Measurements from ENCODE around the gene GPR87. TPM values are rescaled to one million over a fixed set of nuclear protein-coding genes. Genes with fewer than 3 reads are reported as not detected.

The GPR87 gene
- total RNA-seq, 1 experiment from 2014 or later: not detected

- POLR2A ChIA-PET (ENCODE audit: low non-redundant PET): no interaction called here
- no peak for DNase-seq (ENCODE audit: low spot score)
- H3K27ac ChIP-seq (ENCODE audit: low read depth, low read length, poor library complexity, severe bottlenecking): no peak overlapping the region
- H3K4me1 ChIP-seq (ENCODE audit: insufficient read depth, low read length, poor library complexity, severe bottlenecking): peaks cover 17% of the 10 kb centered on the region
- no TSS peak for BruUV-seq (replicated peaks)
- no peaks in the 10 kb centered on the region for H3K9me3 ChIP-seq (ENCODE audit: low read depth, low read length, poor library complexity, severe bottlenecking)
- intact Hi-C loops (cut with micrococcal nuclease; ENCODE audit: unreplicated experiment): no loop called here
- H3K27me3 ChIP-seq (replicated peaks; ENCODE audit: insufficient read depth, low read depth, low read length, poor library complexity): no peaks in the 10 kb centered on the region
- TF ChIP-seq CTCF (conservative IDR thresholded peaks at IDR 0.05; ENCODE audit: low read depth, low read length): no peak
- TF ChIP-seq EZH2 (IDR thresholded peaks at IDR 0.05; ENCODE audit: borderline replicate concordance, low read depth, low read length, poor library complexity, severe bottlenecking): no peak
- no peaks in the 10 kb centered on the region for H3K36me3 ChIP-seq (ENCODE audit: insufficient read depth, low read length, poor library complexity, severe bottlenecking)
- CTCF ChIA-PET: no interaction called here
- H3K4me3 ChIP-seq (ENCODE audit: low read depth, low read length, poor library complexity, severe bottlenecking): no peak overlapping the region
These were observed 52.0 kb downstream of the GPR87 start for GRCh38 chr3:151264605-151265004.

GRCh38 chr3:151262871-151263525, 53.6 kb downstream of the GPR87 start:
- H3K4me3 ChIP-seq (ENCODE audit: low read depth, low read length, poor library complexity, severe bottlenecking): no peak overlapping the region
- no peak overlapping the region for H3K27ac ChIP-seq (ENCODE audit: low read depth, low read length, poor library complexity, severe bottlenecking)
- no peaks in the 10 kb centered on the region for H3K9me3 ChIP-seq (ENCODE audit: low read depth, low read length, poor library complexity, severe bottlenecking)
- CTCF ChIA-PET: no interaction called here
- H3K36me3 ChIP-seq (ENCODE audit: insufficient read depth, low read length, poor library complexity, severe bottlenecking): no peaks in the 10 kb centered on the region
- POLR2A ChIA-PET (ENCODE audit: low non-redundant PET): no interaction called here
- intact Hi-C loops (cut with micrococcal nuclease; ENCODE audit: unreplicated experiment): no loop called here
- no peak for DNase-seq (ENCODE audit: low spot score)
- H3K4me1 ChIP-seq (ENCODE audit: insufficient read depth, low read length, poor library complexity, severe bottlenecking): peaks cover 12% of the 10 kb centered on the region
- no peaks in the 10 kb centered on the region for H3K27me3 ChIP-seq (replicated peaks; ENCODE audit: insufficient read depth, low read depth, low read length, poor library complexity)
- no peak for TF ChIP-seq EZH2 (IDR thresholded peaks at IDR 0.05; ENCODE audit: borderline replicate concordance, low read depth, low read length, poor library complexity, severe bottlenecking)
- no peak for TF ChIP-seq CTCF (conservative IDR thresholded peaks at IDR 0.05; ENCODE audit: low read depth, low read length)
- no TSS peak for BruUV-seq (replicated peaks)

- H3K4me3 ChIP-seq (ENCODE audit: low read depth, low read length, poor library complexity, severe bottlenecking): no peak overlapping the region
- H3K36me3 ChIP-seq (ENCODE audit: insufficient read depth, low read length, poor library complexity, severe bottlenecking): no peaks in the 10 kb centered on the region
- H3K27me3 ChIP-seq (replicated peaks; ENCODE audit: insufficient read depth, low read depth, low read length, poor library complexity): no peaks in the 10 kb centered on the region
- intact Hi-C loops (cut with micrococcal nuclease; ENCODE audit: unreplicated experiment): no loop called here
- ChIA-PET POLR2A (ENCODE audit: low non-redundant PET) (no interaction called here), CTCF (no interaction called here)
- DNase-seq (ENCODE audit: low spot score): no peak
- no TSS peak for BruUV-seq (replicated peaks)
- H3K27ac ChIP-seq (ENCODE audit: low read depth, low read length, poor library complexity, severe bottlenecking): no peak overlapping the region
- TF ChIP-seq CTCF (conservative IDR thresholded peaks at IDR 0.05; ENCODE audit: low read depth, low read length): no peak
- no peak for TF ChIP-seq EZH2 (IDR thresholded peaks at IDR 0.05; ENCODE audit: borderline replicate concordance, low read depth, low read length, poor library complexity, severe bottlenecking)
- H3K9me3 ChIP-seq (ENCODE audit: low read depth, low read length, poor library complexity, severe bottlenecking): no peaks in the 10 kb centered on the region
- H3K4me1 ChIP-seq (ENCODE audit: insufficient read depth, low read length, poor library complexity, severe bottlenecking): no peaks in the 10 kb centered on the region
These were observed 57.0 kb downstream of the GPR87 start for GRCh38 chr3:151259664-151260063.
